ENCODE results near the gene C5orf46.
"Not testable (repeated sequence)": the region's sequence is repeated elsewhere in the genome, so short reads cannot be mapped to it uniquely, and the experiment has no call there.

Gene C5orf46

DNA sequence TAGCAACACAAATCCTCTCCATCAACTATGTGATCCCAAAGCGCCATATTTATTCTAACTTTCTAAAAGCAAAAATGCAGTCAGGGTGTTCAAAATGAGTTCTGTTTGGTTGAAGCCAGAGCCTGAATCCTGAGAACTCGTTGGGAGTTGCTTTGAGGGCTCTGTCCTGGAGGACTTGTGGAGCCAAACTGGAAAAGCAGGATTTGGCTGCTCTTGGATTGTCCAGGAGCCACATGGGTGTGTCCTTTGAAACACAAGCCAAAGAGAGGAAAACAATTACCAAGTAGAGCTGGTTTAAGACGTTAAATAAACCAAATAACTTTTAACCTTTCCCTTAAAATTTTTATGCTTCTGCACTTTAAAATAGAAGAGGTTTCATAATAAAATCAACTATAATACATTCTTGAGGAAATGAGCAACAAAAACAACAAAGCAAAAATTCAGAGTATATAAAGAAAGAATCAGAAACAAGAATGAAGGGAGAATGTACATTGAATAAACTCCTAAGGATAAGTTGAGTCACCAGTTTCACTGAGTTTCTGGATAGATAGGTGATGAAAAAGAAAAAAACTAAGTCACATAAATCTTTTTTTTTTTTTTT is 13.5 kb downstream of the C5orf46 start:
- DNase-seq = no peak

DNA sequence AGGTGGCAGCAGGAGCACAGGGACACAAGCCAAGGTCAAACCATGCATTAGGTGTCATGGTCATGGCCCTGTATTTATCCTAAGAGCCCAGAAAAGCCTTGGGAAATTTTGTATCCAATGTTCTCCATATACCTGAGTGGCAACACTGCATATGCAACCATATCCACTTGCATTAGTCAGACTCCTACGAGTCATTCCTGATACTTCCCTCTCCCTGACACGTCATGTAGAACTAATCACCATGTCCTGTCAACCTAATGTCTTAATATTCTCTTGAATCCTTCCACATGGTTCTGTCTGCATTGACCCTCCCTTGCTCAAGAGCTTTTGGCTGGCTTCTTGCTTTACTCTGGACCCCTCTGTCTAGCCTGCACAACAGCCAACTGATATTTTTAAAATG is 18.4 kb downstream of the C5orf46 start:
- no peak for DNase-seq

DNA sequence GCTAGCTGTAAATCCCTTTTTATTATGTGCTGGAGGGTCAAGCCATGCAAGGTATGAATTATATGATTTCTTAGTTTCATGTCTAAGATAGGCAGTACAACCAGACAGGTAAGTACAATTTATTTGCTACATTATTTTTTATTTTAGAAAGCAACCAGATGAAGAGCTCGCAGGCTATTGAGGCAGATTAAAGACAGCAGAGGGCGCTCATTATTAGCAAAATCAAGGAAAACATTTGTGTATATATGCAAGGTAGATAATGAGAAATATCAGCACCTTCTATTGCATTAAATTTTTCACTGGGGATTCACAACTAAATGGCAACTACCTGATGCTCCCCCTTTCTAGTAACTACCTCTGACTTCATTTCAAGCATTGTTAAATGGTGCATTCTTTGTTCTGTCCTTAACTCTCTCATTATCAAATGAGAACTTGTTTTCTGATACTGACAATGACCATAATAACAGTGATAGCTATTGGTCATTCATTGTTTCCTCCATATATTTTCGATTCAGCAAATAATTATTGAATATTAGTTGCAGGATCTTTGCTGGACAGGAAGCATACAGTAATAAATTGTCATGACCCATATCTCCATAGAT is 19.2 kb downstream of the C5orf46 start:
- no peak for DNase-seq

DNA sequence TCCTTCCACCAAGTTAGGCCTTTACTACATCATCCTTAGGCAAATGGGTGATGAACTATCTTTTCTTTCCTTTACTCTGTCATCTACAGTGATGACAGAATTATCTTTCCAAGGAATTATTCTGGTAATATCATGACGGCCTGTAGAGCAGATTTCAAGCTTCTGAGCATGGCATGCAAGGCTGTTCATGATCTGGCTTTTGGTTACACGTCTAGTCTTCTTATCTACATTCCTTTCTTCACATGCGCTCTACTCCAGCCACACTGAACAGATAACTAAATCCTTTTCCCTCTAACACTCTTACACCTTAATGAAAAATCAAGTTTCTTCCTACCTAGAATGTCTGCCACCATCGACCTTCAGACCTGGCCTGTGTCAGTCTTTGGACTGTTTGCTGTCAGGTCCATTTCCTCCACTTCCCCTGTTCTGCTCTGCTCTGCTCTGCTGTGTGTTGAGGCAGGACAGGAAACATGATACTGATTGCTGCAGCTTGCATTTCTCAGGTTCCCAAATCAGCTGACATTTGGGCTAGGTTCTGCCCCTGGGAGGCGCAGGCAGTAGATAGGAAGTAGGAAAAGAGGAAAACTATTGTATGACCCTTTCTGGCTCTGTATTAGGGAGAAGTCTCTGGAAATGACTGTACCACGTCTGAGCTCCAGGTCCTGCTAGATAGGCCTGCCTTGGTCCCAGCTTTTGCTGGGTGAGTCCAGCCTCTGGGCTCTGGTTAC is 23.6 kb downstream of the C5orf46 start:
- DNase-seq = no peak

DNA sequence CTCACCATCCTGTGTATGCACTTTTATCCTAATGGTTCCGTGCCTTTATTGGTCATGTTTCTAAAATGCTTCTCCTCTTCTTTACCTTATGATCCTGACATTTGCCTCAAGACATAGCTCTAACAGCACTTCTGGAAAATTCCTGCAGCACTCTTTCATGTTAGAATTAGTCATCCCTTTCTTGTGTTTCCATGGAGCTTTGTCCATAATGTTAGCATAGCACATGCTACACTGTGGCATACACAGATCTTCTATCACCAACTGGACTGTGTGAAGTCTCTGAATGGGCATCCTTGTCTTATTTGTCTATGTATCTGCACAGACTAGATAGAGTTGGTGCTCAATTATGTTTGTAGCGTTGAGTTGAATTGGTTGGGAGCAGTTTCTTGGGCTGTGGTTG is 25.9 kb downstream of the C5orf46 start:
- no peak for DNase-seq

DNA sequence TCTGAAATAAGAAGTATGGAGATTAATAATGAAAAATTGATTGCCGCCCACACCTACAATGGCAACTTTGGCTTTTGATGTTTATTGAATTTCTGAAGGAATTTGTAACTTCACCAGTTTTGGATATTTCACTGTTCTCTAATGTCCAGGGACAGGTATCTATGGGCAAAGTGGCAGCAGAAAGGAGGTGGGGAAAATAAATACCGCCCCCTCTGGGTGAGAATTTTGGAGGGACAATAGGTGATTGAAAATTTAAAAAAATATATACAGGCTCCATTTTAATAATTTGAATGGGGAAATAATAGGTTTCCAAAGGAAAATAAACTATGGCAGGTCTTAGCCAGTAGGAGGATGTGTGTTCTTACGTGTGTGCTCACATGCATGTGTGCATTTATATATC is 26.6 kb downstream of the C5orf46 start:
- no peak for DNase-seq

DNA sequence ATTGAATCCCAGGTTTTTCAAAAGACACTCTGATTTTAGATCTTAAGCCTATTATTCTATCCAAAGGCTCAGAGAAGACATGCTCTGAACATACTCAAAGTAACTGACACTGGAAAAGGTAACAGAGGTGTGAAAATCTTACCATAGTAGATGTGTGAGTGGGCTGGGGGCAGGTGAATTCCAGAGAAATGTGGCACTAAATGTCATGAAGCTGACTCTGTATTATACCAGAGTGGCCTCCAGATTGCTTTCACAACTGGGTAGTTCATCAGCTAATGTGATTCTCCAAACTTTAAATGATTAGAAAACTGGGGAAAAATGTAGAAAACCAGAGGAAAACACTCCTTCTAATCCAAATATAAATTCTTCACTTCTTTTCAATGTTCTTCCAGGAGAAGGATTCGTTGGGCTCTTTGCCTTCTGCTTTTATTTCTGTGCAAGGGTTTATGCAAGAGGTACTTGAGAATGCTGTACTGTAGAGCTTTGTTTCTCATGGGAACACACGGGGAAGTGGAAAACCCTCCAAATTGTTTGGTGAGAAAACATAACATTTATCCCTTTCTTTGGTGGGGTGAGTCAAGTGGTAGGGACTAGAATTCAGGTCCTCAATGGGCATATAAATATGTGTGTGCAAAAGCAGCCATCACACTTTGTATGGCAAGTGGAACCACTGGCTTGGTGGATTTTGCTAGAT is 28.1 kb downstream of the C5orf46 start, which contains the start of gene SCGB3A2:
Gene SCGB3A2 (plus strand): TSS at position 646 of the 694 bp plus-strand sequence. CDS start 93 bp downstream, outside the sequence.
- DNase-seq = no peak

DNA sequence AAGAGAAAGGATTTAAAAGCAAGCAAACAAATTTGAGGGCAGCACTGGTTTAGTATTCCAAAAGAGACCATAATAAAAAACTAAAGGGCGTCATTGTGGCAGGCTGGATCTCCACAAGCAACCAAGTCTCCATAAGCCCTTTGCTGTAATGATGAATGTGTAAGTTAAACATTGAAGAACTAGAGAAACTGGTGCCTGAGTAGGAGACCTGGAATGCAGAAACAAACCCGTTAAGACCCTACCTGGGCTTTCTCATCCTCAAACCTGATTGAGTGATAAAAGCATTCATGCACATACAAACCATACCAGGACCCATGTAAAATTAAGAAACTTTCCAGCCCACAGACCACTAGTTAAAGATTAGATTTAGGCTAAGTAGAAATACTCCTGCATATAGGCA is 29.7 kb downstream of the C5orf46 start:
- no peak for DNase-seq

DNA sequence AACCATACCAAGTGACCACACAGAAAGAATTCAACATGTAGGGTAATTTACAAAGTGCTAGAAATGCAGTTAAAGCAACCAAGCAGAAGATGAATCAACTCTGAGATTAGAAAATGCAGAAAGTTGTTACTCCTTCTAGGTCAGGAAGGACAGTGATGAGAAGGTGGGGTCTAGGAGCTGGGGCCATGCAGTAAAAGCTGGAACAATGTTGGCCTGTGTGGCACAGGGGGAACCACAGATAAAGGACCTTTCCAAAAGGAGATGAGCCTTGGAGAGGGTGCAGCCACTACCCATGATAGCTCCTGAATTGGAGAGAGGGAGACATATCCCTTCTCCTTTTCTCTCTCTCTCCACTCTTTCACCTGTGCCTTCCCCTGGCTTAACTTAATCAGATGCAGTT is 30.2 kb downstream of the C5orf46 start:
- no peak for DNase-seq

DNA sequence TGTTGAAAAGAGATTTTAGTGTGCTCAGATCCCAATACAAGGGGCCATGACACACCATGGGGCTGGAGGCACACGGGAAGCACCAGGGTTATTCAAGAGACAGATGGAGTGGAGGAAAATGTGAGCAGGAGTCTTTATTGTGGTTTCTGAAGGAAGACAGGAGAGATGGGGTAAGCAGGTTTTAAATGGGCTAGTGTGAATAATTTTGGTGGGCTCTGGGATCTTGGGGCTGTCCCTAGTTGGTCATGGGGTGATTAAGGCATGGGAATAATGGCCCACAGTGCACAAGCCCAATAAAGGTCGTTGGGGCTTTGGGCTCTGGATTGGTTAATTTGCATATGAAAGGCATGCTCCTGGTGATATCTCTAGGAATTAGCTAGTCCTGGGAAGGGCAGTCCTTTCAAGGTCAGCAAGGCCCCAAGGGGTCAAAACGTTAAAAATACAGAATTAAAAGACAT is 31.4 kb downstream of the C5orf46 start:
- DNase-seq = no peak

DNA sequence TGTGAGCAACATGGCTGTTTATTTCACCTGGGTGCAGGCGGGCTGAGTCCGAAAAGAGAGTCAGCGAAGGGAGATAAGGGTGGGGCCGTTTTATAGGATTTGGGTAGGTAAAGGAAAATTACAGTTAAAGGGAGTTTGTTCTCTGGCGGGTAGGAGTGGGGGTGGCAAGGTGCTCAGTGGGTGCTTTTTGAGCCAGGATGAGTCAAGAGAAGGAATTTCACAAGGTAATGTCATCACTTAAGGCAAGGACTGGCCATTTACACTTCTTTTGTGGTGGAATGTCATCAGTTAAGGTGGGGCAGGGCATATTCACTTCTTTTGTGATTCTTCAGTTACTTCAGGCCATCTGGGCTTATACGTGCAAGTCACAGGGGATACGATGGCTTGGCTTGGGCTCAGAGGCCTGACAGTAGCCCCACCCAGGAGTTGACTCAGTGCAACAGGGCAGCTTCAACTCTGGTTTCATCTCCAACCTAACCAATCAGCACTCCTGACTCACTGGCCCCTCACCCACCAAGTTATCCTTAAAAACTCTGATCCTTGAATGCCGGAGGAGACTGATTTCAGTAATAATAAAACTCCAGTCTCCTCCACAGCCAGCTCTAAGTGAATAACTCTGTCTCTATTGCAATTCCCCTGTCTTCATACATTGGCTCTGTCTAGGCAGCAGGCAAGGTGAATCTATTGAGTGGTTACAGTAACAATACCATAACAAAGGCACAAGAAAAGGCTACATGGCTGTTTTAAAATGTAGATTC is 32.0 kb downstream of the C5orf46 start:
- not testable (repeated sequence) for DNase-seq

DNA sequence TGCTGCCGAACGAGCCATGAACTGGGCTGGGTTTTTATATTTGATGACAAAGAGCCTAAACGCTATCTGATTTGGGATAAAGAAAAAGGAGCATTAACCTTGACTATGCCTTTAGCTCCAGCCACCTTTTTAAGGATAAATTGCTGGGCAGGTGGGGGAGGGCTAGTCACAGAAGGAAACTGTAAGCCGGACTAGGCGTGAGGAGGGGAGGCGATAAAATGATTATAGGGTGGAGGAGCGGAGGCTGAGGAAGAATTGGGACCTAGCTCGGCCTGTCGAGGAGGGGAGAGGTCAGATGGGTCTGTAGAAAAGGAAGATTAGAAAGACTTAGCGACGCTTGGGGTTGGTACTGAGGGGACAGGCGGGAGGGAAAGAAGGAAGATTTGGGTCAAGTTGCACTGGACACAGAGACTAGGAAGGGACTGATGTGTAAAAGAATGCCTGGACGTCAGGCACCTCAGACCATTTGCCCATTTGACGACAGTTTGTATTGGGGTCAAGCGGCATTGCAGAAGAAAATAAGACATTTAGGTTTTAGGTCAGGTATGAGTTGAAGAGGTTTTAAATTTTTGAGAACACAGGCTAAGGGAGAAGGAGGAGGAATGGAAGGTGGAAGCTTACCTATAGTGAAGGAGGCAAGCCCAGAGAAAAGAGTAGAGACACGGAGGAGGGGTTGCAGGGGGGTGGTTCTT is 33.4 kb downstream of the C5orf46 start:
- DNase-seq = not testable (repeated sequence)

DNA sequence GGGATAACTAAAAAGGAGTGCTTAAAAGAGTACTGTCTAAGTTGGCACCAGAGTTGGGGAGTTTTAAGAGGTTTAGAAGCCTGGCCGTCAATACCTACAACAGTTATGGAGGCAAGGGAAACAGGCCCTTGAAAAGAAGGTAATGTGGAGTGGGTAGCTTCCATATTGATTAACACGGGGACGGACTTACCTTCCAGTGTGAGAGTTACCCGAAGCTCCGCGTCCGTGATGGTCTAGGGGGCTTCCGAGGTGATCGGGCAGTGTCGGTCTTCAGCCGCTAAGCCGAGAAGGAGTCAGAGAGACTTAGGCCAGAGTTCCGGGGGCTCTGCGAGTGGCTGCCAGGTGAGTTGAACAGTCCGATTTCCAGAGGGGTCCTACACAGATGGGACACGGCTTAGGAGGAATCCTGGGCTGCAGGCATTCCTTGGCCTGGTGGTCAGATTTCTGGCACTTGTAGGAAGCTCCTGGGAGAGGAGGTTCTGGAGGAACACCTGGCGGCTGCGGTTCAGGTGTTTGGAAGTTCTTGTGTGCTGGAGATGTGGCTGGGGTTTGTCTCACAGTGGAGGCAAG is 34.3 kb downstream of the C5orf46 start:
- DNase-seq = not testable (repeated sequence)

DNA sequence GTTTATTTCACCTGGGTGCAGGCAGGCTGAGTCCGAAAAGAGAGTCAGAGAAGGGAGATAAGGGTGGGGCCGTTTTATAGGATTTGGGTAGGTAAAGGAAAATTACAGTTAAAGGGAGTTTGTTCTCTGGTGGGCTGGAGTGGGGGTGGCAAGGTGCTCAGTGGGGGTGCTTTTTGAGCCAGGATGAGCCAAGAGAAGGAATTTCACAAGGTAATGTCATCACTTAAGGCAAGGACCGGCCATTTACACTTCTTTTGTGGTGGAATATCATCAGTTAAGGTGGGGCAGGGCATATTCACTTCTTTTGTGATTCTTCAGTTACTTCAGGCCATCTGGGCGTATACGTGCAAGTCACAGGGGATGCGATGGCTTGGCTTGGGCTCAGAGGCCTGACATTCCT is 36.4 kb downstream of the C5orf46 start:
- DNase-seq = not testable (repeated sequence)

DNA sequence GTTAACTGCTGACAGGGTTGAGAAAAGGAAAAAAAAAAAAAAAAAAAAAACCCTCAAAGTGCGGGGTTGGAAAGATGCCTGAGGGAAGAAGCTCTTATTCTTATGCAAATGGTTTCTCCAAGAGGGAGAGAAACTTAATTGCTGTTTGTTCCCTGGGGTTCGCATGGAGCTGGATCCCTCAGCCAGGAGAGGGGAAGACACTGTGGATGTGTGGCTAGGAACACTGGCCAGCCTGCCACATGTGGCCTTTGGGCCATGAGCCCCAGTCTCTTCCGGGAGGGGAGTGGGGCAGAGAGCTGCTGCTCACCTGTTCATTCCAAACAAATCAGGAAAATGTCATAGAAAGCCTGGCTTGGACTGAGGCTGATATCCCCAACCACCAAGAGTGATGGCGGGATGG is 37.2 kb downstream of the C5orf46 start:
- DNase-seq = no peak

DNA sequence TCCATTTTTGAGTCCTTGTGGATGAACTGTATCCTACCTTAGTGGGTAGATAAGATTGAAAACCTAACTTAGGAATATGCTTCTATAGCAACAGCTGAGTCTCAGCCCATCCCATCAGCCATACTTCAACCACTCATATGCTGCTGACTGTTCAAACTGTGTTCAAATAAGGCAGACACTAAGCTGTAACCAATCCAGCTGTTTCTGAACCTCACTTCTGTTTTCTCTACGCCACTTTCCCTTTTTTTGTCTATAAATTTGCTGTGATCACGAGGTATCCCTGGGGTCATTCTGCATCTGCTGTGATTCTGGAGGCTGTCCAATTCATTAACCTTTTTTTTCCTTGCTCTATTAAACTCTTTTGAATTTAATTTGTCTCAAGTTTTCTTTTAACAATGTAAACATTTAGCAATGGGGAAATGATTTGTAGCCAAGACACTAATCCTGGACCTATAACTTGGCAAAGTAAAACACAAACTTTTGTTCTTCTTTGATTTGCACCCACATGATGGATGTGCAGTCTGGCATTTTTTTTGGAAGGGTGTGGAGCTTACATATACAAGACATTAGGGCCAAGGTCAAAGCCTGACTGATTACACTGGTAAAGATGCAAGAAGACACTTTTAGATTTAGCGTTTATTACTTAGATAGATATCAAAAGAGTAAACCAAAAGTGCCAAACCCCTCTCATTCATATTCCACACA is 42.7 kb downstream of the C5orf46 start:
- no peak for DNase-seq

DNA sequence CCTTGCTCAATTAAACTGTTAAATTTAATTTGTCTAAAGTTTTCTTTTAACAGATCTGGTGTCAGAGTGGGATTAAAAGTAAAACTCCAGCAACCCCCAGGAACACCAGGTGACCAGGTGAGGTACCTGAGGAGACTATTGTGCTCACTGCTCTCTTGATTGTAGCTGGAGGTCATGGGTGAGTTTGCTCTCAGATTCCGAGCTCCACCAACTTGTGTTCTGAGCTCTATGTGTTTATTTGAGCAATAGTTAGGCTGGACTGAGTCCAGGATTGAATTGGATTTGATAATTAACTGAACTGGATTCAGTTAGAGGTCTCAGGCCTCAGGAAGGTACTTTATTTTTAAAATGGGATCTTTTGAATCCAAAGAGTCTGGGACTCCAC is 45.7 kb downstream of the C5orf46 start:
- no peak for DNase-seq

DNA sequence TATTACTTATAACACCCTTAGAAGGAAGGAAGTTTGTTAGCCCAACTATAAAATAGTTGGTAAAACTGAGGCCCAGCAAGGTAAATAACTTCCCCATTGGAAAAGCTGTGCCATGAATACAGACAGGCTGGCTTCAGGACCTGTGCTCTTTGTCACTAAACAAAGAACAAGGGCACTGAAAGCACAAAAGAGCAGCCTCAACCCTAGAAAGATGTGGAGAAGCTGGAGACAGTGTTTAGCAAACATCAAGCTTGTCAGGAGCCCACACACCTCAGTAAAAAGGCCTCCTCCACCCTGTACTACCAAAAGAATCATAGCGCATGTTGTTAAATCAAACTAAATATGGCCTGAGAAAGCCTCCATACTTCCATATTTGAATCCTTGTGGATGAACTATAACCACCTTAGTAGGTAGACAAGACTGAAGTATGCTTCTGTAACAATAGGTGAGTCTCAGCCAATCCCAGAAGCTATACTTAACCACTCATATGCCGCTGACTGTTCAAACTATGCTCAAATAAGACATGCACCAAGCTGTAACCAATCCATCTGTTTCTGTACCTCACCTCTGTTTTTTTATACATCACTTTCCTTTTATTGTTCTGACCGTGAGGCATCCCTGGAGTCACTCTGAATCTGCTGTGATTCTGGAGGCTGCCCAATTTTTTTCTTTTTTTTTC is 46.2 kb downstream of the C5orf46 start:
- DNase-seq = no peak

DNA sequence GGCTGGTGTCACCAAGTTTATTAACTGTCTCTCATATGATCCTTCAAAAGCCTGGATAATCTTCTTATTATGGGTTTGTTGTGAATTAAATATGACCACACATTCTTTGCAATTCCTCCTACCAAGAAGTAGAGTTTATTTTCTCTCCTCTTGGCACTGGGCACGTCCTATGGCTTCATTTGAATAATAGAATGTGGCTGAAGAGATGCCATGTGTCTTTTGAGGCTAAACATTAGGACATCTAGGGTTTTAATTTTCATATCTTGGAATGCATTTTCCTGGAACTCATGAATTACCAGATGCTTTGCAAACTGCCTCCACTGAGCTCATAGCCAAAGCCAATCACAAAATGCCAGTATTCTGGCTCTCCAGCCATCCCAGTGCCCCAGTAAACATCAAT is 47.8 kb downstream of the C5orf46 start:
- no peak for DNase-seq

DNA sequence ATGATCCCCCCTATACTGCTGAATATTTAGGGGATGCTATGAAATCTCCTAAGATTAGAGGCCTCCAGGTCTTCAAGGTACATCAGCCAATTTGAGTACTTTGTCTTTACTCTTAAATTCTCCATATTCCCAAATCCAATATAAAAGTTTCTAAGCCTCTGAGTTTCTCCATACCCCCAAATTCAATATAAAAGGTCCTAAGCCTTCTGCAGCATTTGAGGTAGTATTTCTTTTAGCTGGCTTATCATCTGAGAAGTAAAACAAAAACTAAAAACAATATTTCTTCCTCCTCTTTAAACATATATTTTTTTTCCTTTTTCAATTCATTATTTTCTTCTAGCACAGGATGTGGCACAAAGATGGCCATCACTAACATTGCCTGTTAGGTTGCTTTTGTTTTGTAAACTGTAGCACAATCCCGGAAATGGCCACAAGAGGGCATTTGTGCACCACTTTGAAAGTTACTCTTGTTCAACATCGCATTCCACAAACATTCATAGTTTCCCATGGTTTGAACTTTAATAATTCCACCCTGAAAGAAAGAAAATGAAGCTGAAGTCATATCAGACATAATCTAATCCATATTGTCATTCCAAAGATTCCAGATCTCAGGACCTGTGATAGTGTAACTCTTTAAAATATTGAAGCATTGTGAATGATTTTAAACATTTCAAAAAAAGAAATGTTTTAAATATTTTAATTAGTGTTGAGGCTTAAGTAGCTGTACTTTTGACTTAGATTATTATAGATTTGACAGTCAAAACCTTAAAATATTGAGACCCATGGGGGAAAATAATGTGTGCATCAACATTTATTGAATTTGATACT is 48.8 kb downstream of the C5orf46 start:
- no peak for DNase-seq
